Subcutaneous abdominal adipose tissue (tissue), 5 donors: ENCODE results near the gene GARIN5A.

ENCODE experiments used
- H3K27ac ChIP-seq: one replicate; pipeline ENCODE4 v1.7.0; 2013; ENCODE audit warnings: low read depth, mild to moderate bottlenecking, inconsistent platforms, low read length, moderate library complexity
- H3K27me3 ChIP-seq, 5 donors: one replicate each; pipeline ENCODE4 v1.7.0; 2013; ENCODE audit warnings: low read length in 5 of 5, inconsistent platforms in 1 of 5; ENCODE audit not compliant: control insufficient read depth in 5 of 5, insufficient read depth in 4 of 5
- H3K36me3 ChIP-seq, 5 donors: one replicate each; pipeline ENCODE4 v1.7.0; 2013; ENCODE audit warnings: low read length in 5 of 5; ENCODE audit not compliant: control insufficient read depth in 5 of 5, insufficient read depth in 5 of 5
- H3K4me1 ChIP-seq, 5 donors: one replicate each; pipeline ENCODE4 v1.7.0; 2013; ENCODE audit warnings: low read length in 5 of 5, mild to moderate bottlenecking in 3 of 5, moderate library complexity in 1 of 5; ENCODE audit not compliant: control insufficient read depth in 5 of 5, insufficient read depth in 5 of 5
- H3K4me3 ChIP-seq, 5 donors: one replicate each; pipeline ENCODE4 v1.7.0; 2013; ENCODE audit warnings: low read length in 5 of 5, low read depth in 1 of 5
- H3K9ac ChIP-seq, 5 donors: one replicate each; pipeline ENCODE4 v1.7.0; 2013; ENCODE audit warnings: low read length in 5 of 5, mild to moderate bottlenecking in 4 of 5, moderate library complexity in 3 of 5
- H3K9me3 ChIP-seq, 5 donors: one replicate each; pipeline ENCODE4 v1.7.0; 2013; ENCODE audit warnings: low read length in 5 of 5; ENCODE audit not compliant: control insufficient read depth in 5 of 5
- donor health status: healthy.
- donor health status: healthy.
- donor health status: healthy.
- donor health status: healthy.
- donor health status: healthy.

GARIN5A gene

DNA sequence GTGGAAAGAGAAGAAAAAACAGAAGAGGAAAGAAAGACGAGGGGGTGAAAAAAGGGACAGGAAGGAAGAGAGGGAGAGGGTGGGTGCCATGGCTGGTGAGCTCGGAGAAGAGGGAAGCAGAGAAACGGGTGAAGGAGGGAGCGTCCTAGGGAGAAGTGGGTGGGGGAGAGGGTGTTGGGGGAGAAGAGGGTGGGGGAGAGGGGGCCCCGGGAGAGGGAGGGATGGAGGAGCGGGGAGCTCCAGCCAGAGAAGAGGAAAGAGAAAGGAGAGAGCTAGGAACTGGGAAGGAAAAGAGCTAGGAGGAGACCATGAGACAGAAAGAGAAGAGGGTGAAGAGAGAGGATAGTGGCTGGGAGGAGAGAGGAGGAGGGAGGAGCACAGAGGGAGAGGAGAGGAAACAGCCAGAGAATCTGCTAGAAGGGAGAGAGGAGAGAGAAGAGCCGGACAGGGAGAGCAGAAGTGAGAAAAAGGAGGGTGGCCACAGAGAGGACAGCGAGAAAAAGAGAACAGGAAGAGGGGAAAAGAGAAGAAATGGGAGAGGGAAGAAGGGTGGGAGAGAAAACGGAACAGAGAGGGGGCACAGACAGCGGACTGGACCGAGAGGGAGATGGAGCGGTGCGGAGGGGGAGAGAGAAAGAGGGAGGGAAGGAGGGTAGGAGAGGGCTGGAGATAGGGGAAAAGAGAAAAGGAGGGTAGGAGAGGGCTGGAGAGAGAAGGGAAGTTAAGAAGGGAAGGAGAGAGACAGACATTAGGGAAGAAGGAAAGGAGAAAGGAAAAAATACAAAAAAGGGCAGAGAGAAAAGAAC lies 11.9 kb upstream of the GARIN5A start:
- Histone ChIP-seq H3K36me3 (peaks cover 0 to 10% (median 0%) of the 10 kb centered on the region in 5 donors), H3K27ac (no peak overlapping the region), H3K27me3 (peaks cover 14 to 43% (median 27%) of the 10 kb centered on the region in 5 donors), H3K9me3 (peaks cover 0 to 3% (median 0%) of the 10 kb centered on the region in 5 donors), H3K4me3 (no peak overlapping the region), H3K9ac (no peak overlapping the region), H3K4me1 (peaks cover 0 to 14% (median 4%) of the 10 kb centered on the region in 5 donors)

- Histone ChIP-seq H3K9me3 (peaks cover 0 to 3% (median 0%) of the 10 kb centered on the region in 5 donors), H3K27me3 (peaks cover 14 to 38% (median 23%) of the 10 kb centered on the region in 5 donors), H3K9ac (no peak overlapping the region), H3K4me3 (no peak overlapping the region), H3K27ac (no peak overlapping the region), H3K36me3 (peaks cover 0 to 25% (median 14%) of the 10 kb centered on the region in 5 donors), H3K4me1 (peaks cover 0 to 9% (median 4%) of the 10 kb centered on the region in 5 donors)
These were observed 10.3 kb upstream of the GARIN5A start for GRCh38 chr19:50486823-50487515.

DNA sequence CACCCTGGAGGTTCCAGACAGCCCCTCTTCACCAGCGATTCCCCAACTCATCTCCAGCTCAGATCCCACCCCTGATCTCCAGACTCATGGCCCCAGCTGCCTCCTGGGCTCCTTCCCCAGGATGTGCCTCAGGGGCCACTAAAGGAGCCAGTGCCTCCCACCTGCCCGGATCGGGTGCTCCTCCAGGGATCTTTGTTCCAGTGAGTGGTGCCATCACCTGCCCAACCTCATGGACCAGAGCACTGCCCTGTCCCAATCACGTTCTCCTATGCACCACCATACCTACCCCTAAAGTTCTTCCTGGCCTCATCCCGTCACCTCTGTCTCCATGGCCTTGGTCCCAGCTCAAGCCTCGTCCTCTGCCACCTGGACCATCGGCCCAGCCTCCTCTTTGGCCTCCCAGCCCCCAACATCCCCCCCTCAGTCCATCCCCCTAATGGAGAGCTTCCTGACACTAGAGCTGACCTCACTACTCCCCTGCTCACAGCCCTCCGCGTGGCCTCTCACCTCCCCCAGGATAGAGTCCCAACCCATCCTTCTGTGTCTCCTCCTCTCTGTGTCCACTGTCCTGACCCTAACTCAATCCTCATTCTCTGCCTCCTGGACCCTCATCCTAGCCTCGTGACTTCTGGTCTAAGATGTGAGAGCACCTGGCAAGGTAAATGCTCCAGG lies 8.8 kb upstream of the GARIN5A start:
- Histone ChIP-seq H3K4me3 (no peak overlapping the region), H3K27ac (no peak overlapping the region), H3K36me3 (peaks cover 0 to 41% (median 29%) of the 10 kb centered on the region in 5 donors), H3K4me1 (peaks cover 0 to 7% (median 0%) of the 10 kb centered on the region in 5 donors), H3K9me3 (peaks cover 0 to 1% (median 0%) of the 10 kb centered on the region in 5 donors), H3K27me3 (peaks cover 7 to 26% (median 19%) of the 10 kb centered on the region in 5 donors), H3K9ac (no peak overlapping the region)

GRCh38 chr19:50482916-50483315 lies 6.3 kb upstream of the GARIN5A start:
- peaks cover 4 to 12% (median 10%) of the 10 kb centered on the region in 5 donors for H3K27me3 ChIP-seq
- peaks cover 0 to 56% (median 50%) of the 10 kb centered on the region in 5 donors for H3K36me3 ChIP-seq
- no peak overlapping the region for H3K27ac ChIP-seq
- no peaks in the 10 kb centered on the region for H3K9me3 ChIP-seq
- peak overlapping the region in 1 of 5 donors; percentile 28 for H3K9ac ChIP-seq
- no peak overlapping the region for H3K4me3 ChIP-seq
- peaks cover 0 to 5% (median under 1%) of the 10 kb centered on the region in 5 donors for H3K4me1 ChIP-seq

DNA sequence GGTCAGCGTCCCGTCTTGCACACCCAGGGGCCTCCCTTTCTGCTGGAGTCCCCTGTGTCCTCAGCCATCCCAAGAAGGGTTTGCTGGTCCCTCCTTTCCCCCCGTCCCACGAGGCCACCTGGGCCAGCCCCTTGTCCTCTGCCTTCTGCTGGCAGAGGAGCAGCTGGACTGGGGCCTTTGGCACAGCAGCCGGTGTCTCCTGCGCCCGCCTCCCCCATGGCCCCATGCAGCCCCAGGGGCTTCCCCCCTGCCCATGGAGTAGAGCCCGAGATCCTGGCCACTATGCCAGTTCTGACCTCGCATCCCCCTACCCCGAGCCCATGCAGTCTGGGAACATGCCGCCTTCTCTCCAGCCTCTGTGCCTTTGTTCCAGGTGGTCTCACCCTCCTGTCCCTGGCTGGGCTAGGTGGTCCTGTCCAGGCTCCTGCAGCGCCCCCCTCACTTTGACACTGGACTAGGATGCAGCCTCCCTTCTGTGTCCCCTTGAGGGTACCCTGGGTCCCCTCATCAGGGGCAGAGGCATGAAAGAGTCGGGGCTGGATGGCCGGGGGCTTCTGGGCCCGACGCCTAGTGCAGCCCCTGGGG lies 5.7 kb upstream of the GARIN5A start:
- H3K4me3 ChIP-seq, result no peak overlapping the region
- H3K9ac ChIP-seq, result no peak overlapping the region
- H3K4me1 ChIP-seq, result peaks cover 2 to 10% (median 6%) of the 10 kb centered on the region in 5 donors
- H3K27ac ChIP-seq, result no peak overlapping the region
- no peaks in the 10 kb centered on the region for H3K9me3 ChIP-seq
- H3K36me3 ChIP-seq, result peaks cover 0 to 56% (median 50%) of the 10 kb centered on the region in 5 donors
- H3K27me3 ChIP-seq, result peaks cover 0 to 8% (median 6%) of the 10 kb centered on the region in 5 donors

DNA sequence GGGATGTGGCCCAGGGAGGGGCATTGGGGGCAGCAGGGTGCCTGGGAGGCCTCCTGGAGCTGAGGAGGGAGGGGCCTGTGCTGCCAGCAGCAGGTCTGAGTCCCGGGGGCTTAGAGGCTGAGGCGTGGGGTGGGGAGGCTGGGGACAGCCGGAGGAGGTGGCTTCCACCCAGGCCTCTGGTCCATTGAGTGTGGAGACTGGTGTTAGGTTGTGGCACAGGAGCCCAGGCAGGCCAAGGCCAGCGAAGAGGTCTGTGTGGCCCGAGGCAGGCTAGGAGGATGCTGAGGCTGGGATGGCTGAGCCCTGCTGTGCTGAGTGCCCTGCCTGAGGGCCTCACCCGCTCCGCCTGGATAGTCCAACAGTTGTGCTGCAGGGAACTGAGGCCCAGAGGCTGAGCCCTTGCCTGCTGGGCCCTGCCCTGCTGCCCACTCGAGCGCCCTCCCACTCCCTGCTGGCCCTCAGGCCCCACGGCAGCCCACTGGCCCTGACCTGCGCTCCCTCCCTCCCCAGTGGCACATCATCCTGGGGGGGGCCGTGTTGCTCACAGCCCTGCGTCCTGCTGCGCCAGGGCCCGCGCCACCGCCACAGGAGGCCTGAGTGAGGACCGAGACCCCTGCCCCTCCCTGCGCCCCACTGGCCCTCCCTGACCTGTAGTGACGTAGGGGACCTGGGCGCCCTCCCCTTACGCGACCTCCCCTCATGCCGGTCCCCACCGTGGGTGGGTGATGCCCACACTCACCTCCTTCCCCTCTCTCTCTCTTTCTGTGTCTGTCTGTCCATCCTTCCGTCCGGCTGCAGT lies 4.9 kb upstream of the GARIN5A start:
- no peak overlapping the region for H3K9ac ChIP-seq
- H3K9me3 ChIP-seq, result no peaks in the 10 kb centered on the region
- peaks cover 0 to 56% (median 50%) of the 10 kb centered on the region in 5 donors for H3K36me3 ChIP-seq
- H3K4me1 ChIP-seq, result peaks cover 3 to 18% (median 14%) of the 10 kb centered on the region in 5 donors
- H3K4me3 ChIP-seq, result no peak overlapping the region
- no peak overlapping the region for H3K27ac ChIP-seq
- H3K27me3 ChIP-seq, result no peaks in the 10 kb centered on the region

DNA sequence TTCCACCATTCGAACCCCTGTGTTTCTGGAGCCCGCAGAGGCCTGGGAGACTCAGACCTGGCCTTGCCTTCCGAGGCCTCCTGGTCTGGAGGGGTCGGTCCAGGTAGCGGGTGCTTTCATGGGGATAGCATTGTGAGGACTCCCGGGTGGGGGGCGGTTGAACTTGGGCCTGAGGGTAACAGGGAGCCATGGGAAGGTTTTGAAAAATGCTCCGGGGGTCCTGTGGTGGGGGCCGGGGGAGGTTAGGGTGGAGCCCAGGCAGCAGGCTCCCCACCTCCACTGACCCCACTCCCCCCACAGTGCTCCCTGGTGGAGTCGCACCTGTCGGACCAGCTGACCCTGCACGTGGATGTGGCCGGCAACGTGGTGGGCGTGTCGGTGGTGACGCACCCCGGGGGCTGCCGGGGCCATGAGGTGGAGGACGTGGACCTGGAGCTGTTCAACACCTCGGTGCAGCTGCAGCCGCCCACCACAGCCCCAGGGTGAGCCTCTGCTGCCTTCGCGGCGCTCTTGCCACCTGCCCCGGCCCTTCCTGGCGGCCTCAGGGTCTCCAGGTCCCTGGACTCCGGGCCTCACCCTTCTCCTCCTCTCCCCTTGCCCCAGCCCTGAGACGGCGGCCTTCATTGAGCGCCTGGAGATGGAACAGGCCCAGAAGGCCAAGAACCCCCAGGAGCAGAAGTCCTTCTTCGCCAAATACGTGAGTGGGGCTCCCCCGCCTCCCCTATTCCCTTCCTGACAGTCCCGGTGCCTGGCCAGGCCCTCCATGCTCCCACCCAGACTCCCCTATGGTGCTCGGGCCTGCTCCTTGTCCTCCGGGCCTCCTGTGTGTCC lies 3.8 kb upstream of the GARIN5A start:
- Histone ChIP-seq H3K4me3 (no peak overlapping the region), H3K36me3 (peaks cover 0 to 56% (median 50%) of the 10 kb centered on the region in 5 donors)

DNA sequence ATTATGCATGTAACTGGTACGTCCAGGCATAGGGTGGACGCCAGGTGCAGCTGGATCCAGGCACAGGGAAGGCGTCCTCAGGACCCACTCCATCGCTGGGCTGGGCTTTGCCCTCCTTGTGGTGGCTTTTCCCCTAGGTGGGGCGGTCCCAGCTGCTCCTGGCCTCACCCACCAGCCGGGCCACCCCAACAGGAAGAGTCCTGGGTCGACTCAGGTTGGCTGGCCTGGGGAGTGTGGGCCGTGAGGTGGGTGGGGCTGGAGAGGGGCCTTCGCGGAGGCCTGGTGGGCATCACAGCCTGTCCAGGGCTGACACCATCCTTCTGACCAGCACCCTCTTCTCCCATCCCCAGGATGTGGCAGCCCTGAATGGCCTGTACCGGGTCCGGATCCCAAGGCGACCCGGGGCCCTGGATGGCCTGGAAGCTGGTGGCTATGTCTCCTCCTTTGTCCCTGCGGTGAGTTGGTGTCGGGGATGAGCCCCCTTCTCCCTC lies 3.2 kb upstream of the GARIN5A start:
- Histone ChIP-seq H3K4me3 (no peak overlapping the region), H3K4me1 (peaks cover 3 to 21% (median 16%) of the 10 kb centered on the region in 5 donors), H3K9me3 (no peaks in the 10 kb centered on the region), H3K36me3 (peaks cover 0 to 54% (median 46%) of the 10 kb centered on the region in 5 donors), H3K27ac (no peak overlapping the region), H3K9ac (no peak overlapping the region), H3K27me3 (no peaks in the 10 kb centered on the region)

More for the DNA sequence above, 3.8 kb upstream of the GARIN5A start:
- Histone ChIP-seq H3K9ac (no peak overlapping the region), H3K27me3 (no peaks in the 10 kb centered on the region), H3K27ac (no peak overlapping the region), H3K9me3 (no peaks in the 10 kb centered on the region), H3K4me1 (peaks cover 3 to 21% (median 16%) of the 10 kb centered on the region in 5 donors)
